Neural cell (in vitro differentiated cells): Measurements from ENCODE around the gene P2RX1. TPM values are rescaled to one million over a fixed set of nuclear protein-coding genes. Genes with fewer than 3 reads are reported as not detected.

Experiments used
- H2AFZ ChIP-seq: fragments of 200-600, 300-800 bp; sonication (generic), shearing (Covaris generic); 2 replicates; pipeline ENCODE4 v1.6.0; 2014; ENCODE audit warnings: low read depth, mild to moderate bottlenecking, antibody characterized with exemption, low read length, moderate library complexity
- H3F3A ChIP-seq: fragments of 200-600 bp; shearing (Covaris generic); 2 replicates; pipeline ENCODE4 v1.6.1; 2016; ENCODE audit warnings: mild to moderate bottlenecking, moderate library complexity, mixed read lengths, antibody characterized with exemption, low read length; ENCODE audit not compliant: insufficient read depth, poor library complexity, severe bottlenecking
- H3K27ac ChIP-seq: fragments of 200-600, 300-800 bp; sonication (generic), shearing (Covaris generic); 2 replicates; pipeline ENCODE4 v1.5.1; 2014; ENCODE audit warnings: mild to moderate bottlenecking, low read length, moderate library complexity
- H3K27me3 ChIP-seq: fragments of 300-800, 200-600 bp; sonication (generic), shearing (Covaris generic); 2 replicates; pipeline ENCODE4 v1.6.0; 2014; ENCODE audit warnings: mild to moderate bottlenecking, low read depth, low read length, moderate library complexity; ENCODE audit not compliant: insufficient read depth
- H3K36me3 ChIP-seq: fragments of 300-800, 200-600 bp; sonication (generic), shearing (Covaris generic); 2 replicates; pipeline ENCODE4 v1.5.1; 2014; ENCODE audit warnings: mild to moderate bottlenecking, antibody characterized with exemption, low read length, moderate library complexity; ENCODE audit not compliant: insufficient read depth
- H3K4me2 ChIP-seq: fragments of 300-800, 200-600 bp; sonication (generic), shearing (Covaris generic); 2 replicates; pipeline ENCODE4 v1.6.0; 2014; ENCODE audit warnings: mild to moderate bottlenecking, low read length
- H3K4me3 ChIP-seq: fragments of 300-800, 200-600 bp; sonication (generic), shearing (Covaris generic); 2 replicates; pipeline ENCODE4 v1.5.1; 2014; ENCODE audit warnings: mild to moderate bottlenecking, low read length, moderate library complexity
- H3K79me2 ChIP-seq: fragments of 200-600 bp; shearing (Covaris generic); replicated peaks from 2 replicates; pipeline ENCODE4 v1.6.0; 2014; ENCODE audit warnings: mild to moderate bottlenecking, low read length, moderate library complexity; ENCODE audit not compliant: insufficient read depth
- H3K9ac ChIP-seq: fragments of 300-800, 200-600 bp; sonication (generic), shearing (Covaris generic); 2 replicates; pipeline ENCODE4 v1.6.1; 2016; ENCODE audit warnings: mild to moderate bottlenecking, low read length, mixed read lengths
- H3K9me2 ChIP-seq: fragments of 200-600 bp; shearing (Covaris generic); 2 replicates; pipeline ENCODE4 v1.6.1; 2016; ENCODE audit warnings: mild to moderate bottlenecking, low read length, mixed read lengths; ENCODE audit not compliant: insufficient read depth
- H3K9me3 ChIP-seq: fragments of 200-600, 300-800 bp; sonication (generic), shearing (Covaris generic); 2 replicates; pipeline ENCODE4 v1.6.1; 2016; ENCODE audit warnings: mild to moderate bottlenecking, mixed run types, low read length, moderate library complexity, mixed read lengths
- H4K20me1 ChIP-seq: fragments of 200-600 bp; shearing (Covaris generic); 2 replicates; pipeline ENCODE4 v1.6.1; 2016; ENCODE audit warnings: mild to moderate bottlenecking, mixed run types; ENCODE audit not compliant: insufficient read depth
- EP300 ChIP-seq: fragments of 450-650 bp; conservative IDR thresholded peaks from 2 replicates; pipeline ENCODE4 v1.6.1; 2014; ENCODE audit warnings: antibody characterized with exemption, mild to moderate bottlenecking, moderate library complexity; ENCODE audit not compliant: poor library complexity, severe bottlenecking
- EZH2 ChIP-seq: fragments of 200-600, 300-800 bp; shearing (Covaris generic), sonication (generic); IDR thresholded peaks from 2 replicates; pipeline ENCODE4 v1.6.1; 2014; ENCODE audit warnings: antibody characterized with exemption, low read length, borderline replicate concordance, mild to moderate bottlenecking; ENCODE audit not compliant: insufficient read depth, poor library complexity, severe bottlenecking
- MXI1 ChIP-seq: fragments of 450-650 bp; conservative IDR thresholded peaks from 2 replicates; pipeline ENCODE4 v1.6.1; 2014; ENCODE audit warnings: antibody characterized with exemption, mild to moderate bottlenecking; ENCODE audit not compliant: poor library complexity, severe bottlenecking
- POLR2AphosphoS5 ChIP-seq: IDR thresholded peaks from 2 replicates; pipeline ENCODE4 v1.6.1; 2012
- RAD21 ChIP-seq: fragments of 450-650 bp; conservative IDR thresholded peaks from 2 replicates; pipeline ENCODE4 v1.6.1; 2014; ENCODE audit warnings: antibody characterized with exemption, mild to moderate bottlenecking, moderate library complexity
- SMC3 ChIP-seq: fragments of 450-650 bp; conservative IDR thresholded peaks from 2 replicates; pipeline ENCODE4 v1.6.1; 2014; ENCODE audit warnings: antibody characterized with exemption, mild to moderate bottlenecking, moderate library complexity; ENCODE audit not compliant: poor library complexity
- TAF1 ChIP-seq: IDR thresholded peaks from 2 replicates; pipeline ENCODE4 v1.6.1; 2012; ENCODE audit warnings: low read depth
- polyA plus RNA-seq: library from polyadenylated mRNA; depleted of rRNA; stranded (reverse); fragments of >200 nt; gene quantifications from 2 replicates; pipeline ENCODE4 v1.2.3, GENCODE V29; 2014
- TF ChIP-seq, protein P1 (sequence below): IDR thresholded peaks from 2 replicates; pipeline ENCODE4 v1.6.1; 2012; ENCODE audit warnings: borderline replicate concordance
- TF ChIP-seq, protein P2 (sequence below): fragments of 450-650 bp; IDR thresholded peaks from 2 replicates; pipeline ENCODE4 v1.5.1; 2014; ENCODE audit warnings: antibody characterized with exemption, mild to moderate bottlenecking, moderate library complexity; ENCODE audit not compliant: poor library complexity, severe bottlenecking

P2RX1 gene
- polyA plus RNA-seq, 1 donor from 2014 or later = not detected

DNA sequence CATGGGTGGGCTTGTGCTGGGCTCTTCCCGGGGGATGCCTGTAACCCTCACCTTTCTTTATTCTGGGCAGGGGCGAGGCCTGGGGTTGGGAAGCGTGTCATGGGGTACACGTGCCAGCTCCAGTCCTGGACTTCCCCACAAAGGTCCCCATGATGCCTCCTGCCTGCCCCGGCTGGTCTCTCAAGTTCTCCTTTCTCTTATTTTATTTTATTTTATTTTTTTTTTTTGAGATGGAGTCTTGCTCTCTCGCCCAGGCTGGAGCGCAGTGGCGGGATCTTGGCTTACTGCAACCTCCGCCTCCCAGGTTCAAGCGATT lies 39.4 kb upstream of the P2RX1 start:
- Histone ChIP-seq H3K4me3 (no peak overlapping the region), H3K27me3 (no peaks in the 10 kb centered on the region)

DNA sequence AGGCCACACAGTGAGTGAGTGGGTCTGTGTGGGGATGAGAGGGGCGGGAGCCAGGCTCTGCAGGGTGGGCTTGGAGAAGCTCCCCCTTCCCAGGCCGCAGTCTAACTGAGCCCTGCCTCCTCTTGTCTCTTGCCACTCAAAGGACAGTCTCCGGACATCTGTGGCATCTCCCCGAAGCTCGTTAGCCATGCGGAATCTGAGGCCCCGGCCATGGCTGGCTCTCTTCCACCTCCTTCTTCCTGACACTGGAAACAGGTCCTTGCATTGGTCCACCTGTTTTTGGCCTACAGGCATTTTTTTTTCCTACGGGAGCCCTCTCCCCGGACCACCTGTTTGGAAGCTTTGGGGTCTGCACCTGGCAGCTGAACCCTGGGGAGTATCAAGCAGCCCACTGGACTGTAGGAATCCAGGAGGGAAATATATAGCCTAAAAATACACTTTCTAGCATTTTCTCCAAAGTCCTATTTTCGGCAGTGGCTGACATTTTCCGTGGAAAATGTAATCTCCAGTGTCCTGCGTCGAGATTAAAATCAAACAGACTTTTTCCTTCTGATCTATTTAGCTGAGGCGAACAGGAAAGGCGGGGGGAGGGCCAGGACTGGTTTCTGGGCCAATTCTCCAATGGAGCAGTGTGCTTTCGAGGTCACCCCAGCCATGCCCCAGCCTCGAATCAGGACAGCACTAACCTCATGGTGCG lies 38.9 kb upstream of the P2RX1 start:
- no peaks in the 10 kb centered on the region for H3F3A ChIP-seq
- no peaks in the 10 kb centered on the region for H4K20me1 ChIP-seq
- H3K9me3 ChIP-seq = no peaks in the 10 kb centered on the region
- no peak overlapping the region for H2AFZ ChIP-seq
- H3K4me3 ChIP-seq = no peak overlapping the region
- no peaks in the 10 kb centered on the region for H3K79me2 ChIP-seq
- H3K4me2 ChIP-seq = no peak overlapping the region
- TF ChIP-seq EZH2 (no peak), TAF1 (no peak), MXI1 (no peak), EP300 (no peak), SMC3 (no peak), POLR2AphosphoS5 (no peak), RAD21 (no peak)
- TF ChIP-seq, protein P1, sequence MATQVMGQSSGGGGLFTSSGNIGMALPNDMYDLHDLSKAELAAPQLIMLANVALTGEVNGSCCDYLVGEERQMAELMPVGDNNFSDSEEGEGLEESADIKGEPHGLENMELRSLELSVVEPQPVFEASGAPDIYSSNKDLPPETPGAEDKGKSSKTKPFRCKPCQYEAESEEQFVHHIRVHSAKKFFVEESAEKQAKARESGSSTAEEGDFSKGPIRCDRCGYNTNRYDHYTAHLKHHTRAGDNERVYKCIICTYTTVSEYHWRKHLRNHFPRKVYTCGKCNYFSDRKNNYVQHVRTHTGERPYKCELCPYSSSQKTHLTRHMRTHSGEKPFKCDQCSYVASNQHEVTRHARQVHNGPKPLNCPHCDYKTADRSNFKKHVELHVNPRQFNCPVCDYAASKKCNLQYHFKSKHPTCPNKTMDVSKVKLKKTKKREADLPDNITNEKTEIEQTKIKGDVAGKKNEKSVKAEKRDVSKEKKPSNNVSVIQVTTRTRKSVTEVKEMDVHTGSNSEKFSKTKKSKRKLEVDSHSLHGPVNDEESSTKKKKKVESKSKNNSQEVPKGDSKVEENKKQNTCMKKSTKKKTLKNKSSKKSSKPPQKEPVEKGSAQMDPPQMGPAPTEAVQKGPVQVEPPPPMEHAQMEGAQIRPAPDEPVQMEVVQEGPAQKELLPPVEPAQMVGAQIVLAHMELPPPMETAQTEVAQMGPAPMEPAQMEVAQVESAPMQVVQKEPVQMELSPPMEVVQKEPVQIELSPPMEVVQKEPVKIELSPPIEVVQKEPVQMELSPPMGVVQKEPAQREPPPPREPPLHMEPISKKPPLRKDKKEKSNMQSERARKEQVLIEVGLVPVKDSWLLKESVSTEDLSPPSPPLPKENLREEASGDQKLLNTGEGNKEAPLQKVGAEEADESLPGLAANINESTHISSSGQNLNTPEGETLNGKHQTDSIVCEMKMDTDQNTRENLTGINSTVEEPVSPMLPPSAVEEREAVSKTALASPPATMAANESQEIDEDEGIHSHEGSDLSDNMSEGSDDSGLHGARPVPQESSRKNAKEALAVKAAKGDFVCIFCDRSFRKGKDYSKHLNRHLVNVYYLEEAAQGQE = no peak
- TF ChIP-seq, protein P2, sequence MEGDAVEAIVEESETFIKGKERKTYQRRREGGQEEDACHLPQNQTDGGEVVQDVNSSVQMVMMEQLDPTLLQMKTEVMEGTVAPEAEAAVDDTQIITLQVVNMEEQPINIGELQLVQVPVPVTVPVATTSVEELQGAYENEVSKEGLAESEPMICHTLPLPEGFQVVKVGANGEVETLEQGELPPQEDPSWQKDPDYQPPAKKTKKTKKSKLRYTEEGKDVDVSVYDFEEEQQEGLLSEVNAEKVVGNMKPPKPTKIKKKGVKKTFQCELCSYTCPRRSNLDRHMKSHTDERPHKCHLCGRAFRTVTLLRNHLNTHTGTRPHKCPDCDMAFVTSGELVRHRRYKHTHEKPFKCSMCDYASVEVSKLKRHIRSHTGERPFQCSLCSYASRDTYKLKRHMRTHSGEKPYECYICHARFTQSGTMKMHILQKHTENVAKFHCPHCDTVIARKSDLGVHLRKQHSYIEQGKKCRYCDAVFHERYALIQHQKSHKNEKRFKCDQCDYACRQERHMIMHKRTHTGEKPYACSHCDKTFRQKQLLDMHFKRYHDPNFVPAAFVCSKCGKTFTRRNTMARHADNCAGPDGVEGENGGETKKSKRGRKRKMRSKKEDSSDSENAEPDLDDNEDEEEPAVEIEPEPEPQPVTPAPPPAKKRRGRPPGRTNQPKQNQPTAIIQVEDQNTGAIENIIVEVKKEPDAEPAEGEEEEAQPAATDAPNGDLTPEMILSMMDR = no peak
- H3K36me3 ChIP-seq = no peaks in the 10 kb centered on the region
- H3K9me2 ChIP-seq = no peaks in the 10 kb centered on the region
- no peak overlapping the region for H3K27ac ChIP-seq
- no peak overlapping the region for H3K9ac ChIP-seq
- H3K27me3 ChIP-seq = no peaks in the 10 kb centered on the region

More for the DNA sequence above, 39.4 kb upstream of the P2RX1 start:
- Histone ChIP-seq H3F3A (no peaks in the 10 kb centered on the region), H3K27ac (no peak overlapping the region), H3K9ac (no peak overlapping the region), H3K36me3 (no peaks in the 10 kb centered on the region), H3K79me2 (no peaks in the 10 kb centered on the region), H4K20me1 (no peaks in the 10 kb centered on the region), H3K9me3 (no peaks in the 10 kb centered on the region), H2AFZ (no peak overlapping the region), H3K9me2 (no peaks in the 10 kb centered on the region), H3K4me2 (no peak overlapping the region)
- TF ChIP-seq, protein P1 = no peak
- TF ChIP-seq SMC3 (no peak), EZH2 (no peak), MXI1 (no peak), RAD21 (no peak), EP300 (no peak), POLR2AphosphoS5 (no peak), TAF1 (no peak)
